DMS79 treated with DMSO at 0.1 percent for 48 hours (cell line): Measurements from ENCODE around the gene PUM2.
A peak's percentile ranks its signal among the peaks of the same experiment; 100 is the strongest.
"Not testable (repeated sequence)": the region's sequence is repeated elsewhere in the genome, so short reads cannot be mapped to it uniquely, and the experiment has no call there.

ENCODE experiments used
- DNase-seq: peaks from one replicate; lab custom pipeline; 2025; lab: John Stamatoyannopoulos, UW

The PUM2 gene

GRCh38 chr2:20368706-20369105, 18.1 kb upstream of the PUM2 start:
- DNase-seq: no peak

GRCh38 chr2:20367929-20368328, 17.3 kb upstream of the PUM2 start:
- DNase-seq: not testable (repeated sequence)

- no peak for DNase-seq
These were observed 16.1 kb upstream of the PUM2 start for GRCh38 chr2:20366672-20367116.

- DNase-seq: no peak
These were observed 14.7 kb upstream of the PUM2 start for GRCh38 chr2:20365249-20365817.

- no peak for DNase-seq
These were observed 12.9 kb upstream of the PUM2 start for GRCh38 chr2:20363578-20363977.

GRCh38 chr2:20362701-20363435, 12.2 kb upstream of the PUM2 start:
- no peak for DNase-seq

GRCh38 chr2:20361893-20362292, 11.2 kb upstream of the PUM2 start:
- no peak for DNase-seq

- no peak for DNase-seq
These were observed 8.5 kb upstream of the PUM2 start for GRCh38 chr2:20359096-20359495.

- no peak for DNase-seq
These were observed 7.2 kb upstream of the PUM2 start for GRCh38 chr2:20357638-20358389.

GRCh38 chr2:20356042-20356441, 5.4 kb upstream of the PUM2 start:
- DNase-seq: peak; percentile 97

- DNase-seq: no peak
These were observed 4.5 kb upstream of the PUM2 start for GRCh38 chr2:20355131-20355530.

- peak; percentile 62 for DNase-seq
These were observed 2.8 kb upstream of the PUM2 start for GRCh38 chr2:20353241-20353992.

GRCh38 chr2:20352581-20353216, 2.1 kb upstream of the PUM2 start:
- DNase-seq: no peak

GRCh38 chr2:20352230-20352578, 1.6 kb upstream of the PUM2 start:
- peak; percentile 76 for DNase-seq

- DNase-seq: peak; percentile 81
These were observed 1.0 kb upstream of the PUM2 start for GRCh38 chr2:20351555-20352229.

GRCh38 chr2:20350041-20350712, 467 bp downstream of the PUM2 start:
- DNase-seq: peak; percentile 53

- peak; percentile 27 for DNase-seq
These were observed 1.1 kb downstream of the PUM2 start for GRCh38 chr2:20349513-20349921.

- no peak for DNase-seq
These were observed 2.1 kb downstream of the PUM2 start for GRCh38 chr2:20348542-20348941.

GRCh38 chr2:20346565-20347381, 3.9 kb downstream of the PUM2 start:
- no peak for DNase-seq

- no peak for DNase-seq
These were observed 7.5 kb downstream of the PUM2 start for GRCh38 chr2:20343128-20343527.
